H9 (cell line): ENCODE results near the gene SLC24A3. TPM values are rescaled to one million over a fixed set of nuclear protein-coding genes. Genes with fewer than 3 reads are reported as not detected.

Experiments
- DNase-seq: peaks from one replicate; pipeline ENCODE4 v3.0.0-alpha.2; 2017
- H2AFZ ChIP-seq: one replicate; pipeline ENCODE4 v1.6.1; 2013; ENCODE audit warnings: mild to moderate bottlenecking, low read length, control low read depth, moderate library complexity
- H2AK5ac ChIP-seq: 2 replicates; pipeline ENCODE4 v1.6.1; 2013; ENCODE audit warnings: low read length, control low read depth, mixed read lengths; ENCODE audit not compliant: insufficient read length
- H2BK120ac ChIP-seq: one replicate; pipeline ENCODE4 v1.6.1; 2013; ENCODE audit warnings: low read depth, mild to moderate bottlenecking, low read length, control low read depth, inconsistent platforms; ENCODE audit not compliant: poor library complexity, severe bottlenecking
- H2BK12ac ChIP-seq: 2 replicates; pipeline ENCODE4 v1.6.1; 2013; ENCODE audit warnings: low read length, control low read depth, mixed read lengths, low read depth; ENCODE audit not compliant: insufficient read length
- H2BK15ac ChIP-seq: 2 replicates; pipeline ENCODE4 v1.6.1; 2013; ENCODE audit warnings: low read depth, low read length, control low read depth
- H2BK20ac ChIP-seq: one replicate; pipeline ENCODE4 v1.6.1; 2013; ENCODE audit warnings: low read depth, mild to moderate bottlenecking, low read length, control low read depth, inconsistent platforms; ENCODE audit not compliant: poor library complexity, severe bottlenecking
- H2BK5ac ChIP-seq: 2 replicates; pipeline ENCODE4 v1.6.1; 2013; ENCODE audit warnings: low read length, control low read depth, mixed read lengths; ENCODE audit not compliant: insufficient read length
- H3K14ac ChIP-seq: 2 replicates; pipeline ENCODE4 v1.6.1; 2013; ENCODE audit warnings: low read length, control low read depth; ENCODE audit not compliant: insufficient read depth
- H3K18ac ChIP-seq: 2 replicates; pipeline ENCODE4 v1.6.1; 2013; ENCODE audit warnings: low read depth, mild to moderate bottlenecking, mixed read lengths, low read length, control low read depth; ENCODE audit not compliant: insufficient read length
- H3K23ac ChIP-seq: 2 replicates; pipeline ENCODE4 v1.6.1; 2013; ENCODE audit warnings: low read length, control low read depth, mixed read lengths, low read depth; ENCODE audit not compliant: insufficient read length
- H3K23me2 ChIP-seq: 2 replicates; pipeline ENCODE4 v1.6.1; 2013; ENCODE audit warnings: low read depth, mild to moderate bottlenecking, mixed read lengths, low read length, control low read depth; ENCODE audit not compliant: insufficient read length, poor library complexity, severe bottlenecking
- H3K27ac ChIP-seq: 2 replicates; pipeline ENCODE4 v1.5.1; 2013; ENCODE audit warnings: low read length, control low read depth, mixed read lengths, low read depth; ENCODE audit not compliant: insufficient read length
- H3K27me3 ChIP-seq: 2 replicates; pipeline ENCODE4 v1.6.1; 2013; ENCODE audit warnings: low read length, control low read depth, inconsistent platforms; ENCODE audit not compliant: insufficient read depth
- H3K4ac ChIP-seq: 2 replicates; pipeline ENCODE4 v1.6.1; 2013; ENCODE audit warnings: low read depth, mild to moderate bottlenecking, control low read depth, inconsistent platforms, low read length, moderate library complexity
- H3K4me1 ChIP-seq: 2 replicates; pipeline ENCODE4 v1.6.1; 2013; ENCODE audit warnings: low read length, control low read depth, inconsistent platforms; ENCODE audit not compliant: insufficient read depth
- H3K4me2 ChIP-seq: 2 replicates; pipeline ENCODE4 v1.6.1; 2013; ENCODE audit warnings: low read length, control low read depth, mixed read lengths; ENCODE audit not compliant: insufficient read length, insufficient read depth
- H3K56ac ChIP-seq: 2 replicates; pipeline ENCODE4 v1.6.1; 2013; ENCODE audit warnings: low read depth, mild to moderate bottlenecking, mixed read lengths, low read length, control low read depth; ENCODE audit not compliant: insufficient read length
- H3K79me1 ChIP-seq: 2 replicates; pipeline ENCODE4 v1.6.1; 2013; ENCODE audit warnings: low read depth, mild to moderate bottlenecking, moderate library complexity, low read length, control low read depth, inconsistent platforms; ENCODE audit not compliant: insufficient read depth, poor library complexity, severe bottlenecking
- H3K79me2 ChIP-seq: 2 replicates; pipeline ENCODE4 v1.6.1; 2013; ENCODE audit warnings: low read length, control low read depth, inconsistent platforms; ENCODE audit not compliant: insufficient read depth
- H3K9ac ChIP-seq: 2 replicates; pipeline ENCODE4 v1.6.1; 2013; ENCODE audit warnings: low read length, control low read depth, mixed read lengths; ENCODE audit not compliant: insufficient read length; ENCODE audit errors: extremely low read depth
- H3K9me3 ChIP-seq: one replicate; pipeline ENCODE4 v1.6.1; 2013; ENCODE audit warnings: low read depth, low read length, inconsistent platforms; ENCODE audit not compliant: control insufficient read depth
- H3T11ph ChIP-seq: one replicate; pipeline ENCODE4 v1.6.1; 2013; ENCODE audit warnings: mild to moderate bottlenecking, low read length, control low read depth, inconsistent platforms
- H4K20me1 ChIP-seq: one replicate; pipeline ENCODE4 v1.6.1; 2013; ENCODE audit not compliant: control insufficient read depth, insufficient read length, insufficient read depth
- H4K5ac ChIP-seq: 2 replicates; pipeline ENCODE4 v1.6.1; 2013; ENCODE audit warnings: low read depth, mild to moderate bottlenecking, mixed read lengths, low read length, control low read depth; ENCODE audit not compliant: insufficient read length
- H4K8ac ChIP-seq: replicated peaks from 2 replicates; pipeline ENCODE4 v1.6.1; 2013; ENCODE audit warnings: low read length, control low read depth, mixed read lengths, low read depth; ENCODE audit not compliant: insufficient read length
- H4K91ac ChIP-seq: 2 replicates; pipeline ENCODE4 v1.6.1; 2013; ENCODE audit warnings: low read depth, mild to moderate bottlenecking, moderate library complexity, mixed read lengths, low read length, control low read depth; ENCODE audit not compliant: insufficient read length
- H3K27ac Mint-ChIP-seq, 3 experiments: 2 replicates in 2 of 3; 3 replicates in 1 of 3; pipeline ENCODE4 v1.8.0; 2020 to 2021; ENCODE audit warnings: mixed read lengths in 3 of 3, mild to moderate bottlenecking in 1 of 3, moderate library complexity in 1 of 3
- H3K27me3 Mint-ChIP-seq: 2 replicates; pipeline ENCODE4 v1.8.0; 2021; ENCODE audit warnings: low read depth, mild to moderate bottlenecking, moderate library complexity, mixed read lengths
- H3K36me3 Mint-ChIP-seq, 3 experiments: 2 replicates in 2 of 3; 3 replicates in 1 of 3; pipeline ENCODE4 v1.8.0; 2020 to 2021; ENCODE audit warnings: low read depth in 3 of 3, mixed read lengths in 3 of 3; ENCODE audit not compliant: insufficient read depth in 1 of 3
- H3K4me1 Mint-ChIP-seq, 2 experiments: 2 replicates each; pipeline ENCODE4 v1.8.0; 2020; ENCODE audit warnings: mixed read lengths in 2 of 2
- H3K4me3 Mint-ChIP-seq, 2 experiments: 2 replicates in 1 of 2; 3 replicates in 1 of 2; pipeline ENCODE4 v1.8.0; 2020 to 2021; ENCODE audit warnings: mild to moderate bottlenecking in 2 of 2, mixed read lengths in 2 of 2, moderate library complexity in 1 of 2
- H3K9me3 Mint-ChIP-seq, 2 experiments: 2 replicates in 1 of 2; 3 replicates in 1 of 2; pipeline ENCODE4 v1.8.0; 2020; ENCODE audit warnings: mild to moderate bottlenecking in 2 of 2, mixed read lengths in 2 of 2, moderate library complexity in 1 of 2
- CTCF ChIP-seq: fragments of 200-600 bp; sonication (generic); conservative IDR thresholded peaks from 3 replicates; pipeline ENCODE4 v1.8.0; 2021; ENCODE audit warnings: antibody characterized with exemption, mild to moderate bottlenecking
- WGBS: extraction: QIAGEN DNeasy Blood & Tissue Kit; methylation state at CpG from one replicate; pipeline ENCODE4 v1.1.7; 2013; ENCODE audit warnings: missing lambda C conversion rate, low lambda C conversion rate, mixed read lengths; ENCODE audit not compliant: insufficient read length; ENCODE audit errors: extremely low coverage; 5-methylcytosine and 5-hydroxymethylcytosine counted together
- total RNA-seq: library from RNA; stranded (reverse); gene quantifications from 2 replicates; pipeline ENCODE4 v1.2.1, GENCODE V29; 2021

SLC24A3 gene
- total RNA-seq, 1 experiment from 2014 or later: 0.83 TPM

- no peak overlapping the region for H3K23ac ChIP-seq
- no peak overlapping the region for H2AFZ ChIP-seq
- no peak overlapping the region for H4K5ac ChIP-seq
- H3K56ac ChIP-seq: no peak overlapping the region
- peaks cover 7 to 19% of the 10 kb centered on the region in 2 experiments for H3K4me1 Mint-ChIP-seq
- H3K14ac ChIP-seq: 0 out of 2 replicates have a peak overlapping the region, but pooled peaks have one; percentile 63
- no peak overlapping the region for H2BK120ac ChIP-seq
- H3K27me3 Mint-ChIP-seq: no peaks in the 10 kb centered on the region; the same call in 1 of the 2 replicates
- H4K91ac ChIP-seq: no peak overlapping the region
- no peak overlapping the region for H3K4ac ChIP-seq
- DNase-seq: no peak
- no peaks in the 10 kb centered on the region for H3K23me2 ChIP-seq
- no CpG with 5 or more reads among the region's 4 CpGs for WGBS
- H2BK20ac ChIP-seq: no peak overlapping the region
- no peak overlapping the region for H2BK12ac ChIP-seq
- H3K18ac ChIP-seq: peak overlapping the region; percentile 46
- H3K9ac ChIP-seq: no peak overlapping the region
- no peak overlapping the region for H3K27ac ChIP-seq
- no peak overlapping the region for H3K4me2 ChIP-seq
- peak overlapping the region in 1 of 3 experiments; percentile 53; a peak in 1 of 7 replicates for H3K27ac Mint-ChIP-seq
- no peaks in the 10 kb centered on the region for H3K9me3 ChIP-seq
- no peaks in the 10 kb centered on the region for H3K4me1 ChIP-seq
- peaks cover 14 to 16% of the 10 kb centered on the region in 2 experiments for H3K9me3 Mint-ChIP-seq
- H4K8ac ChIP-seq: no peak overlapping the region
- H3K27me3 ChIP-seq: no peaks in the 10 kb centered on the region
- H3K79me2 ChIP-seq: no peaks in the 10 kb centered on the region
- H3K4me3 Mint-ChIP-seq: no peak overlapping the region
- H2BK5ac ChIP-seq: no peak overlapping the region
- H4K20me1 ChIP-seq: no peaks in the 10 kb centered on the region
- no peak overlapping the region for H2BK15ac ChIP-seq
- H3K79me1 ChIP-seq: no peaks in the 10 kb centered on the region
- H2AK5ac ChIP-seq: no peak overlapping the region
- no peak overlapping the region for H3T11ph ChIP-seq
- no peak for TF ChIP-seq CTCF
- H3K36me3 Mint-ChIP-seq: peaks cover 0 to 12% (median 3%) of the 10 kb centered on the region in 3 experiments; a peak in 4 of 7 replicates
Measured at GRCh38 chr20:19539191-19539590, 326.7 kb downstream of the SLC24A3 start.
